EL (cell line): ENCODE results near the gene CHD6.

Experiments
- DNase-seq: peaks from one replicate; pipeline ENCODE4 v3.0.0-alpha.2; 2016

Gene CHD6

DNA sequence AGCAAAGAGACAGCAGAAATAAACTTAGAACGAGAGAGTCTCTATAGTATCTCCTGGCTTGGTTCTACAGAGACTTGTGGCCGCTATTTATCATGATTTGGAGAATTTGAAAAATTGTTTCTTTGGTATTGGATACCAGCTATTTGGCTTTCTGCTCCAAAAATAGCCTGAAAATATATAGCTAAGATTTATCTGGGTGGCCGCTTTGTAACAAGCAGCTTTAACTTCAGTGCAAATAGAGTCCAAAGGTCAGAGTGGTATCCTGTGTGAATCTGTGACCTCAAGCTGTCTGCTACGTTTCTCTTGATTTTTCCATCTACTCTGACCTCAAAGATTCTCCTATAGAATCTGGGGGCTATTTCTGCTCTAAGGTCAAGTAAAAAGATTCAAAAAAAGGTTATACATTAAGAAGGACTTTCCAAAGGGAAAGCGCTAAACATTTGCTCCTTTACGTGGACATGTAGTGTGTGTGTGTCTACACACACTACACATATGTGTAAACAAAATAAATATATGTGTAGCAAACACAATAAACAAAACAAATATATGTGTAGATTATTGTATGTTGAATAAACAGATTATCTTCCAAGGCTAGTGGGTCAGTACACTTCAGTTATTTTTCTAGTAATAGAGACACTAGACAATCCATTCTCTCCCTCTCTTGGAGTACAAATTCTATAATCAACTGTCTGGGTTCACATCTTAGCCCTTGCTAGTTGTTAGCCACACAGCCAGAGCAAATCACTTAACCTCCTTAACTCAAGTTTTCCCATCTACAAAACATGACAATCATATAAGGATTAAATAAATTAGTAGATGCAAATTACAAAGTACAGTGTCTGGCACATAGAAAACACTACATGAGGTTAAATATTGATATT is 40.8 kb downstream of the CHD6 start:
- DNase-seq = no peak

DNA sequence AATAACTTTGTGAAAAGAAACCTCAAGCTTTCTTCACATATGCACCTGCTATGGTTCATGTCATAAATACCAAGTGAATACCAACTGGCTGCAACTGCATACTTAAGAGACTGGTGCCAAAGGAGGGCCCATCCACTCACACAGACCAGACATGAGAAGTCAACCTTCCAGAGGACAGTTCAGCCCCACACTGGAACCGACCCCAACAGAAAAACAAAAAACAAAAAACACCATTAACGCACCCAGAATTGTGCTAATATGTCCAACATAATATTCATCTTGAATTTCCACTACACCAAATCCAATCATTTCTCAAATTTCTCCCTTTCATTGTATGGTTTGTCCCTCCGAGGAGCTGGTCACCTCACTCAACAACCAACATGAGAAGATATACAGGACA is 42.8 kb downstream of the CHD6 start:
- DNase-seq = no peak

- DNase-seq = no peak
Observed at GRCh38 chr20:41574802-41575389, 43.3 kb downstream of the CHD6 start.

GRCh38 chr20:41573955-41574354 is 44.2 kb downstream of the CHD6 start:
- DNase-seq = no peak

GRCh38 chr20:41572010-41572572 is 46.1 kb downstream of the CHD6 start:
- DNase-seq = no peak

GRCh38 chr20:41571006-41571405 is 47.2 kb downstream of the CHD6 start:
- no peak for DNase-seq

DNA sequence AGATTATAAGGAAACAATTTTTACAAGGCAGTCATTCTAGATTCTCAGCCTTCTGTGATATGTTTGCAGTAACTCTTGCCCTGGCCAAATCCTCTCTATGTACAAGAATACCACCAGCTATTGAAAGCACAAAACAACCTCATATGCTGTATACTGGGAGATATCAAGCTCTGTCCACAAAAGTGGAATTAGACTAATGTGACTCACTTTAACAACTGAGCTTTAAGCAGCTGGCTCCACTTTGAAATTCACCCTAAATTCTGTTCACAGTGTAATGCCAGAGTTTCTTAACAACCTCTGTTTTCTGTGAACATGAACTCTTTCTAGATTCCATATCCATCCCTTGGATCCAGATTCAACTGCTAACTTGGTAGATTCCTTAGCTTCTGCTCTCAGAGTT is 47.6 kb downstream of the CHD6 start:
- DNase-seq = no peak

- no peak for DNase-seq
Observed at GRCh38 chr20:41567615-41568014, 50.6 kb downstream of the CHD6 start.

DNA sequence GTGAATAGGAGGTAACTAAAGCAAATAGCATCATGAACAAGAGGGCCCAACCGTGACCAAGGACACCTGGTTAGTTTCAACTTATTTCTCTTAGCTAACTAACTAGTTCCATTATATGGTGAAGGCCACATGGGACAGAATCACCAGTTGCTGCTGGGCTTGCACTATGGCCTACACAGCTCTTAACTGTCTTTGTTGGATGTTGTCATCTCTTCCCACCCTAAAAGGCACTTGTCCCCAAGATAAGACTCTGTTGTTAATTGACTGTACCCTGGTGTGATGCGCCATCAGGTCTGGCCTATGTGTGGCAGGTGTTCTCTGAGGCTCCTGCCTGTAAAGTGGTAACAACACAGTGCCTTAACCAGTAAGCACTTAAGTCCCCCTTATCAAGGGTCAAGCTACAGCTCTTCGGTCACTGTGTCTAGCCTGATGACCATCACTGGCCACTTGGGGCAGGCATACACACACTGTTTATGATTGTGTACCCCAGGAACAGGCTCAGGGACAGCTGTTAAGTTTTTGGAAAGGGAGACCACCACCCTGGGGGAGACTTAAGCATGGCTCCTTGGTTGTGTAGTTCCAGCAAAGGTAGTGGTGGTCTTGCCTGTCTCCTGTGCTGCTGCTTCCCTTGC is 51.2 kb downstream of the CHD6 start:
- DNase-seq = no peak

- DNase-seq = no peak
Observed at GRCh38 chr20:41563087-41563486, 55.1 kb downstream of the CHD6 start.

DNA sequence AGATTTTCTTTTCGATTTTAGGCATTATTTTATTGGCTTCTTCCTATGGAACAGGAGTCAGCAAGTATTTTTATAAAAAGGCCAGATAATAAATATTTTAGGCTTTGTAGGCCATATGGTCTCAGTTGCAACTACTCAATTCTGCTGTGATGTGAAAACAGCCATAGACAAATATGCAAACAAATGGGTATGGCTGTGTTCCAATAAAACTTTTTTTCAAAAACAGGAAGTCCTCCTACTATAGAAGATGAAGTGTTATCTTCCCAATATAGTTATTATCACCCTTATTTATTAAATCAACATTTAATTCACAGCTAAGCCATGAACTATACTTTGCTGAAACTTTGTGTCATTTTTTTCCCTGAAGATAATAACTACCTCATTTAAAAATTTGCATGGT is 57.2 kb downstream of the CHD6 start:
- no peak for DNase-seq

- no peak for DNase-seq
Observed at GRCh38 chr20:41559658-41560057, 58.5 kb downstream of the CHD6 start.

GRCh38 chr20:41553142-41553879 is 64.9 kb downstream of the CHD6 start:
- DNase-seq = no peak

DNA sequence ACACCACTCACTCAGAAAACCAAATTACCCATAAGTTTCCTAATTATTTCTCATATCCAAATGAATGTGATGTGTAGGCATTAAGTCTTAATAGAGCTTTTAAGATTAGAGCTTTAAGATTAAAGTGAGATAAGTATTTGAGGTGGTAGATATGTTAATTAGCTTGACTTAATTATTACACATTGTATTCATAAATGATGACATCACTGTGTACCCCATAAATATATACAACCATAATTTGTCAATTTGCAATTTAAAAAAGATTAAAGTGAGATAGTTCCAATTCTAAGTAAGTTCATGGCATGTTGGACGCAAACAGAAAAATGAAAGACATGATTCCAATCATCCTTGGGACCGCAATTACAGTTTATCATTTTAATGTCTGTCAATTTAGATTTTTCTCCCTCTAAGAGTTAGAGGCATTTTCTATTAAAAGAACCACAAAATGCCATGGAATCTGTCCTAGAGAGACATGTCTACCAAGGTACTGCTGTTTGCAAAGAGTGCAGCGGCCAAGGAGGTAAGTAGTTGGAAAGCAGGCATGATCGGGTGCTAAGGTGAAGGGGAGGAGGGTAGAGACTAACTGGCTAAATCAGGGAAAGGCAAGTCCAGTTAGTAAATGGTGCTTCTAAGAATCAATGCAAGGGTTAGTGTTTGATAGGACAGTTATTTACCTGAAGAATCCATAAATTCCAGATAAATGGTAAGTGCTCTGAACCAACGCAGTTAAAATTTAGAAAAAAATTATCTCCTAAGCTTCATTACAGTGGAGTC is 65.7 kb downstream of the CHD6 start:
- no peak for DNase-seq

DNA sequence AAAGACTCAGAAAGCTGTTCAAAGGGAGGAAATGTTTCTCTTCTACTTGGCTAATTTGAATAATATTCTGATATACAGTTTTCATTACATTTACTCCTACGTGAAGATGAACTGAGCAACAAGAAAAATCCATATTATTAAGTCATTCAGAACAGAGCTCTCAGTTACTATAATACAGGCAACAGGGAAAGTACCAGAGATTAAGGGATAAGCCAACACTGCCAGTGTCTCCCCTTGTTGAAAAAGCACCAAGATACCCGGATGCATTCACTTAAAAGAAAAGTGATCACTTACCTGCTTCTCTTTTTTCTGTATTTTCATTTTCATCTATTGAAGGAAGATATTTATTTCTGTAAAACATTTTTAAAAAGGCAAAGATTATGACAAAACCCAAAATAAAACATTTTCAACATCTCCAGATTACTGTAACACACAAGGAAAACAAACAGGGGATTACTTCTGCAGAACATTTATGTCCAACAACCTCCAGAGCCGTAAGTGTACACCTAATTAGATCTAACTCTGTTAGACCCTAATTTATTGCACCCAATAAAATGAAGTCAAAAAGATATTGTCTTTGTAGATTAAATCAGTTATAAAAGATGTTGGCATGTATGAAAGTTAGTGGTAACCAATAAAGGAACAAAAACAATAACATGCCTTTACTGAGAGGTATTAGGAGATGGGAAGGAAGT is 67.0 kb downstream of the CHD6 start:
- no peak for DNase-seq

DNA sequence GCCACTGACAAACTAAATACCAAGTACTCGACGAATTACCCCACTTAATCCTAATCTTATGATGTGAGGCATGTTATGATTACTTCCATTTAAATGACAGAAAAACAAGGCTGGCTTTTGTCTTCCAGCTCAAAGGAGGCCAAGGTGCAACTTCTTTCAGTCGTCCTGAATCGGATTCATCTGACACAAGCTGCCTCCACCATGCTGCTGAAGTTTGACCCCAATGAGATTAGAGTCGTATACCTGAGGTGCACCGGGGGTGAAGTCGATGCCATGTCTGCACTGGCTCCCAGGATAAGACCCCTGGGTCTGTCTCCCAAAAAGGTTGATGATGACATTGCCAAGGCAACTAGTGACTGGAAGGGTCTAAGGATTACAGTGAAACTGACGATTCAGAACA is 71.0 kb downstream of the CHD6 start:
- DNase-seq = no peak

DNA sequence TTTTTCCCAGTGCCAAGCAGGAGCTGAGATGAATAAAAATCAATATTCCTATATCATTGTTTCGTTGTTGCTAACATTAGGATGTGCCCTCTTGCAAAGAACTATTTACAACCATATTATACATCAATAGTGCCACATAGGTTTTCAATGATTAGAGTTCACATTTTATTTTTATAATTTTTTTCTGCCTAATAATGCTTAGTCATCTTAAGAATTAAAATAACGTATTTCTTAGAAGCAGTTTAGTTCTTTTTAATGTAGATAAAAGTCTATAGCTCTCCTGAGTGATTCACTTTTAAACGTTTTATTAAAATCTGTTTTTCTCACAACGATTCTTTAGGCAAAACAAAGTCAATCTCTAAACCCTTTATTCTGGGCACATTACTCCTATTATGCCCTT is 71.6 kb downstream of the CHD6 start:
- no peak for DNase-seq

GRCh38 chr20:41544472-41544871 is 73.7 kb downstream of the CHD6 start:
- DNase-seq = no peak

- DNase-seq = no peak
Observed at GRCh38 chr20:41540918-41541317, 77.3 kb downstream of the CHD6 start.

- no peak for DNase-seq
Observed at GRCh38 chr20:41540459-41540858, 77.7 kb downstream of the CHD6 start.

DNA sequence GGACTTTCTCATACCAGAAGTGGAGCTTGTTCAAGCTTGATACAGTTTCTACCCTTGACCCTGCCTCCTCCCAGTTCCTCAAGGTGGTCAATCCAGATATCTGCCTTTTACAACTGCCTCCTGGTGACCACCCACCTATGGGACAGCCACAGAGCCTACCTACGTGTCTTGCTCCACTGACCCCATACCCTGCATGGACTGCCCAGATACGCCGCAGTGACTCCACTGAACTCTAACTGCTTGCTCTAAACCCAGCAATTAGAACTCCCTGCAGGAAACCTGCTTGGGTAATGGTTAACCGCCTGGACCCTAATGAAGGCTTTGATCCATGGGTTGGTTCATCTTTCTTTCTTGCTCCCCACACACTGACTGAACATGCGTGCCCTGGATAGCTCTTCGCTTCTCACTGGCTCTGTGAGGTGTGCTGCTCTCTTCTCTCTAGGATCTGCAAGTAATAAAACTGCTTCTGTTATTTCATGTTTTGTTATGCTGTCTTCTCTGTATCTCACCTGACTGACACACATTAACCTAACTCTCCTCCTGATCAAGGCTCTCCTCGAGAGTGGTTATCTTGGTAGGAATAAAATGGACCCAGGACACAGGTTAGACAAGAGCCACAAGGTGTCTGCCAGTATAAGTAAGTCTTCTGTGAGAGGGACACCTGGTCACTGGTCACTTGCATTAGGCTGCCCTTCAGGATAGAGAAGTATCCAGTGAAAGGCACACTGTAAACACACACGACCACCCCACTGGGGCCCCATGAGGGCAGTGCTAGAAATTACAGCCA is 79.2 kb downstream of the CHD6 start:
- DNase-seq = no peak
